ENCODE data around the gene DGKD. TPM values are rescaled to one million over a fixed set of nuclear protein-coding genes. Genes with fewer than 3 reads are reported as not detected.

Gene DGKD
- total and polyA plus RNA-seq, 5 experiments from 2014 or later, result 29.3 to 315 (median 44.5) TPM

DNA sequence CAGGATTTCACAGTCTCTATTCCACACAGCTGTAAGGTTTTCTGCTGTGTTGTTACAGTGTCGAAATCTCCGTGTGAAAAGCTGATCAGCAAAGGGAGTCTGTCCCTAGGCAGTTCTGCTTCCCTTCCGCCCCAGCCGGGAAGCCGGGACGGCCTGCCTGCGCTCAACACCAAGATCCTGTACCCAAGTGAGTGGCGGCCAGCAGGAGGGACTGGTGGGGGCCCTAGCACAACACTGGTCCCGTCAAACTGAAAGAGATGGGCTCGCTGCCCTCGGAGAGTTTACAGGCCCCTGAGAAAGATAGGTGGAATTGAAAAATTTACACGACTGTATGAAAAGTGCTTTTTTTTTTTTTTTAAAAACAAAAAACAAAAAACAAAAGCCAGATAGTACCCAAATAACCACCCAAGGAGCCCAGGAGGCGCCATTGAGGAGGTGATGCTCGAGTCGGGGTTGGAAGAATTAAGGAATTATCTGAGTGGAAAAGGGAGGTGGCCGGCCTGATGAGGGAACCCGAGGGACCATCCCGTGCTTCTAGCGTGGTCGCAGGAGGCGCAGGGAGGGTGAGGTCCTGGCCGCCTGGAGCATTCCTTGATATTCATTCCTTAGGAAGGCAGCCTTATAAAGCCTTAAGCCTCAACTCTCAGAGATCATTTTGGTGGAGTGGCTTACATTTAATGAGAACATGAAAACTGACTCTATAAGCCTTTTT is 96.7 kb downstream of the DGKD start:
- Mint-ChIP-seq H3K27me3 (no peaks in the 10 kb centered on the region), H3K36me3 (peaks cover 0 to 84% (median 29%) of the 10 kb centered on the region in 3 donors), H3K9me3 (no peaks in the 10 kb centered on the region), H3K4me1 (peaks cover 0 to 11% (median 7%) of the 10 kb centered on the region in 4 donors), H3K4me3 (no peak overlapping the region), H3K27ac (peak overlapping the region in 5 of 10 donors; percentile 15 to 56 (median 24))
- POLR2A ChIA-PET, result no interaction called here
- peak in 1 of 10 donors; percentile 9 for DNase-seq
- no peak for ATAC-seq

DNA sequence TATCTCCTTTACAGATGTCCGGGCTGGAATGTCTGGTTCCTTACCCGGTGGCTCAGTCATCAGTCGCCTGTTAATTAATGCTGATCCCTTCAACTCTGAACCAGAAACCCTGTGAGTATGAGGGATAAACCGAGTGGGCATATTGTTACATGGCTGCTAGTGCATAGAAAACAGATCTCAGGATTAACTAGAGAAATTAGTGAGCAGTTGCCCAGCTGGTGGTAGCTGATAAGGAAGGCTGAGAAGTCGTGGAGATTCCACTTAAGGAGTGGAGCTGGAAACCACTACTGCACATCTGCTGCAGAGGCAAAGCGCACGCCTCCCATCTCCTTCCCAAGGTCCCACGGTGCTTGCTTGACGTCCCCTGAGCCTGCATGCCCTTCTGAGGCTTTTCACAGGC is 97.7 kb downstream of the DGKD start:
- Mint-ChIP-seq H3K27me3 (no peaks in the 10 kb centered on the region), H3K4me1 (peaks cover 0 to 11% (median 7%) of the 10 kb centered on the region in 4 donors), H3K9me3 (no peaks in the 10 kb centered on the region), H3K36me3 (peaks cover 0 to 86% (median 28%) of the 10 kb centered on the region in 3 donors), H3K4me3 (no peak overlapping the region), H3K27ac (peak overlapping the region in 7 of 10 donors; percentile 33 to 86 (median 60))
- ATAC-seq, result no peak
- POLR2A ChIA-PET, result no interaction called here
- DNase-seq, result no peak

DNA sequence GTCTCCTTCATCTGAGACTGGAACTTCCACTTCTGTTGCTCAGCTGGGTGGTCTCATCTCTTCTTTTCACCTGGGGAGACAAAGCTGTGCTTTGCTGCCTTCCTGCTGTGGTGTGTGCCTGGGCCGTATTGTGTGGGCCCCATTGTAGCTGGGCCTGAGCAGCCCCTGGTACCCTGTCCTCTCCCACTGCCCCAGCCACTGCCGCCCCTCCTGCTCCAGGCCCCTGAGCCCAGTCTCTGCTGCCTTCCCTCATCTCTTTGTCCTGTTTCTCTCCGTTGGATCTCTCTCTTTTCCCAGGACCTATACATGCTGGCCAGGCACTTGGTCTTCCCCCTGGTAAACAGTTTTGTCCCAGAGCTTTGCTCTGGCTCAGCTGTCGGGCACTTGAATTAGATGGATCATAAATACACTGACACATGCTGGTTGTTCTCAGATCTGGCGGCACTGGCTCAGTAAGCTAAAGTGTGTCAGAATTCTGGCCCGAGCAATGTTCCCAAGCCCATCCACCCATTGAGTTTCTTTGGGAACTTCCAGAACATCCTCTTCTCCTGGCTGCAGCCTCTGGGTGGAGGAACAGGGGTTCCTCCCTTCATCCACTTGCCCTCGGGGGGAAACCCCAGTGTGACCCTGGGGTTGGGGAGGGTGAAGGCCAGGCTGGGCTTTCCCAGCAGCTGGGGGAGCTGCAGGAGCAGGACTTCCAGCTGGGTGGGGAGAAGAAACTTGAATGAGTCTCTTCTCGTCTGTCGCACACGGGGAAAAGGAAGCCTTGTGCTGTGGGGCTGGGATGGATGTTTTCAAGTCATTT is 99.0 kb downstream of the DGKD start:
- POLR2A ChIA-PET, result no interaction called here
- peaks cover 0 to 11% (median 6%) of the 10 kb centered on the region in 4 donors for H3K4me1 Mint-ChIP-seq
- ATAC-seq, result no peak
- peaks cover 0 to 91% (median 27%) of the 10 kb centered on the region in 3 donors for H3K36me3 Mint-ChIP-seq
- no peaks in the 10 kb centered on the region for H3K27me3 Mint-ChIP-seq
- H3K9me3 Mint-ChIP-seq, result no peaks in the 10 kb centered on the region
- H3K27ac Mint-ChIP-seq, result peak overlapping the region in 7 of 10 donors; percentile 18 to 76 (median 56)
- H3K4me3 Mint-ChIP-seq, result no peak overlapping the region
- DNase-seq, result peak in 1 of 10 donors; percentile 24

DNA sequence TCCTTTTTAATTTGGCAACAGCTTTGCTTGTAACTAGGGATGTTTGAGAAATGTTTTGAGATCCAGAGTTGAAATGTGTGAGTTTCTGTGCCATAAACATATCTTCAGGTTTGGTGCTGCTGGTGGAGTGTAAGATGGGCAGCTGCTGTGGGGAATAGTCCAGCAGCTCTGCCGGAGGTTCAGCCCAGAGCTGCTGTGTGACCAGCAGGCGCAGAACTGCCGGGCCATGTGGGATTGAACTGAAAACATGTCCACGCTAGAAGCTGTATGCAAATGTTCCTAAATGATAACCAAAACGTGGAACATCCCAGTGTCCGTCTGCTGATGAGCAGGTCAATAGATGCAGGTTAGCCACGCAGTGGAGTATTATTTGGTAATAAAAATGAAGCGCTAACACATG is 99.6 kb downstream of the DGKD start:
- H3K4me1 Mint-ChIP-seq, result peaks cover 0 to 11% (median 5%) of the 10 kb centered on the region in 4 donors
- POLR2A ChIA-PET, result no interaction called here
- no peaks in the 10 kb centered on the region for H3K27me3 Mint-ChIP-seq
- DNase-seq (peak in 1 of 10 donors; percentile 34), ATAC-seq (no peak)
- H3K36me3 Mint-ChIP-seq, result peaks cover 0 to 90% (median 25%) of the 10 kb centered on the region in 3 donors
- no peak overlapping the region for H3K4me3 Mint-ChIP-seq
- no peaks in the 10 kb centered on the region for H3K9me3 Mint-ChIP-seq
- H3K27ac Mint-ChIP-seq, result peak overlapping the region in 5 of 10 donors; percentile 14 to 71 (median 53)

DNA sequence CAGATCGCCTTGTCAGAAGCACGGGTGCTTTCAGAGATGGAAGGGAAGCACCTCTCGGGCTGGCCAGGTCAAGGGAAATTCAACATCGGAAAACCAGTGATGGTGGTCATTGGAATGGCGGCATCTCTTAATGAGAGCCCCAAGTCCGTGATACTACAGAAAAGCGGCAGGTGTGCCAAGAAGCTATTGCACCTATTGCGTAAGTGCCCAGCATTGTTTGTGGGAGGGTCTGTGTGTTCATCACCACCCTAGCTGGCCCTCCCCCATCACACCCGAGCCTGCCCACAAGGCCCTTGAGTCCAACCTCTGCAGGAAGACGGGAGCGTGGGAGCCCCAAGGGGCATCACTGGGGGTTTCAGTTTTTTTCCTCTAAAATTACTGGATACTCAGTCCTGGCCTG is 100.7 kb downstream of the DGKD start:
- DNase-seq (peak in 1 of 10 donors; percentile 37), ATAC-seq (no peak)
- H3K4me1 Mint-ChIP-seq, result peaks cover 0 to 11% (median 5%) of the 10 kb centered on the region in 4 donors
- H3K9me3 Mint-ChIP-seq, result no peaks in the 10 kb centered on the region
- no peak overlapping the region for H3K4me3 Mint-ChIP-seq
- no peak overlapping the region for H3K27ac Mint-ChIP-seq
- no peaks in the 10 kb centered on the region for H3K27me3 Mint-ChIP-seq
- H3K36me3 Mint-ChIP-seq, result peaks cover 0 to 90% (median 25%) of the 10 kb centered on the region in 3 donors
- POLR2A ChIA-PET, result interaction anchor here (1.3 kb wide), 1 partner anchor 36 kb away, joined by 3 read pairs; no protein-coding TSS in a partner anchor

DNA sequence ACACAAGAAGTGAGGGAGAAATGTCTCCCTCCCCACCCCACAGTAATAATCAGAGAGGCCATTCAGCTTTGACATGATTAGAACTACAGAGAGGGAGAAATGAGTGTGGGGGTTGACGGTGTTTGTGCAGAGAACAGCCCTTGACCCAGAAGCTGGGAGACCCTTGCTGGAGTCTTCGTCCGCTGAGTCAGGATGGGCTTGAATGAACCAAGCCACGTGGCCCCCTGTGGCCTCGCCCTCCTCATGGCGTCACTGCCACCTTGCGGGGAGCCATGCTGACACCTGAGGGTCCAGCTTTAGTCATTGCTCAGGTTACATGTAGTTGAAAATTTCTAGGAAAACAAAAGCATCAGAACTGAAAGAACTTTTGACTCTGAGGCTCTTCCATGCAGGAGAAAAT is 101.2 kb downstream of the DGKD start:
- no peaks in the 10 kb centered on the region for H3K27me3 Mint-ChIP-seq
- H3K27ac Mint-ChIP-seq, result peak overlapping the region in 2 of 10 donors; percentile 18 to 84
- no peaks in the 10 kb centered on the region for H3K9me3 Mint-ChIP-seq
- POLR2A ChIA-PET, result interaction anchor here (1.3 kb wide), 1 partner anchor 36 kb away, joined by 3 read pairs; no protein-coding TSS in a partner anchor
- peaks cover 0 to 93% (median 25%) of the 10 kb centered on the region in 3 donors for H3K36me3 Mint-ChIP-seq
- ATAC-seq, result no peak
- peaks cover 0 to 11% (median 5%) of the 10 kb centered on the region in 4 donors for H3K4me1 Mint-ChIP-seq
- no peak overlapping the region for H3K4me3 Mint-ChIP-seq
- peak in 1 of 10 donors; percentile 21 for DNase-seq

DNA sequence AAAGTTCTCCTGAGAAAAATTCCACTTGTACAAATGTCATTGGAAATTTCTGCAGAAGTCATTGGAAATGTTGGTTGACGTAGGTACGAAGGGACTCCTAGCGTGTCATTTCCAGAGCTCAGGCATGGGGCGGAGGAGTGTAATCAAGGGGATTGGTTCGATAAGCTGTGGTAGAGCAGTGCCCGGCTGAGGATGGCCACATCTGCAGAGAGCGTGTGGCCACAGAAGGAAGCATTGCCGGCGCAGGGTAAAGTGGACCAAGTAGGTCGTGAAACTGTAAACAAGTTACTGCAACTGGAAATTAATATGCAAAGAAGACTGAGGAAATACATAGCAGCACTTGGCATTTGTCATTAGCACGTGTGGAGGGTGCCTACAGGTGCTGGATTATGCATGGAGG is 101.8 kb downstream of the DGKD start:
- peaks cover 0 to 11% (median 5%) of the 10 kb centered on the region in 4 donors for H3K4me1 Mint-ChIP-seq
- no peaks in the 10 kb centered on the region for H3K27me3 Mint-ChIP-seq
- H3K36me3 Mint-ChIP-seq, result peaks cover 0 to 95% (median 25%) of the 10 kb centered on the region in 3 donors
- POLR2A ChIA-PET, result no interaction called here
- DNase-seq (peak in 1 of 10 donors; percentile 8), ATAC-seq (no peak)
- H3K9me3 Mint-ChIP-seq, result no peaks in the 10 kb centered on the region
- H3K27ac Mint-ChIP-seq, result peak overlapping the region in 3 of 10 donors; percentile 53 to 84 (median 81)
- no peak overlapping the region for H3K4me3 Mint-ChIP-seq

DNA sequence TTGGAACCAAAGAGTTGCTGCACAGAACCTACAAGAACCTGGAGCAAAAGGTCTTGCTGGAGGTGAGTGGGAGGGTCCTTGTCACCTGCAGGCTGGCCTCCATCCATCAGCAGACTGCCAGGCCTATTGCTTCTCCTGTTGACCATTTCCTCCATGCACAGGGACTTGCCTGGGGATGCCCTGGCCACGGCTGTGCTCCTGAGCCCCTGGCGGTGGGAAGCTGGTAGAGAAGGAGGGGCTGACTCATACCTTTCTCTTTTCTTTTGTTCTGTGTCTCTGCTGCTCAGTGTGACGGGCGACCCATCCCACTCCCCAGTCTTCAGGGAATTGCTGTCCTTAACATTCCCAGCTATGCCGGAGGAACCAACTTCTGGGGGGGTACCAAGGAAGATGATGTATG is 102.6 kb downstream of the DGKD start:
- Mint-ChIP-seq H3K9me3 (no peaks in the 10 kb centered on the region), H3K27ac (peak overlapping the region in 4 of 10 donors; percentile 38 to 78 (median 62)), H3K36me3 (peaks cover 0 to 95% (median 23%) of the 10 kb centered on the region in 3 donors), H3K27me3 (no peaks in the 10 kb centered on the region), H3K4me1 (peaks cover 0 to 11% (median 5%) of the 10 kb centered on the region in 4 donors), H3K4me3 (no peak overlapping the region)
- ATAC-seq (no peak), DNase-seq (no peak)
- POLR2A ChIA-PET, result interaction anchor here (1.0 kb wide), 1 partner anchor 49 kb away, joined by 3 read pairs; no protein-coding TSS in a partner anchor

DNA sequence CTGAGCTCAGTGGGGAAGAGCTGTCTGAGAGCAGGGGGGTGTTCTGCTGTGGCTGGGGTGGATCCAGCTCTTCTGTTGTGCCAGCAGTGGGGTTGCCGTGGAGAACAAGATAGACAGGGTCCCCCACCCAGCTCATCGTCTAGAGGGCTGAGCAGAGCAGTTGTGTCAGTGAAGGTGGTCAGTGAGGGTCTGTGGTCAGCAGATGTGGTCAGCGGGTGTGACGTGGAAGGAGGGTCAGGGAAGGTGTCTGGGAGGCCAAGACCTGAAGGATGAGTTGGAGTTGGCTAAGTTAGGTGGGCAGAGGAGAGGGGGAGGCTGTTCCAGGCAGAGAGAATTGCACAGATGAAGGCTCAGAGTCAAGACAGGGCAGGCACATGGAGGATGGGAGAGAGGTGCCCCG is 103.1 kb downstream of the DGKD start:
- Mint-ChIP-seq H3K9me3 (no peaks in the 10 kb centered on the region), H3K36me3 (peaks cover 0 to 95% (median 23%) of the 10 kb centered on the region in 3 donors), H3K27ac (peak overlapping the region in 8 of 10 donors; percentile 38 to 93 (median 77)), H3K4me1 (peaks cover 0 to 8% (median 4%) of the 10 kb centered on the region in 4 donors), H3K27me3 (no peaks in the 10 kb centered on the region), H3K4me3 (no peak overlapping the region)
- POLR2A ChIA-PET, result interaction anchor here (1.0 to 1.1 kb wide), 2 partner anchors 50 to 63 kb away, joined by 3 to 5 read pairs; no protein-coding TSS in a partner anchor
- DNase-seq, result no peak
- ATAC-seq, result no peak

DNA sequence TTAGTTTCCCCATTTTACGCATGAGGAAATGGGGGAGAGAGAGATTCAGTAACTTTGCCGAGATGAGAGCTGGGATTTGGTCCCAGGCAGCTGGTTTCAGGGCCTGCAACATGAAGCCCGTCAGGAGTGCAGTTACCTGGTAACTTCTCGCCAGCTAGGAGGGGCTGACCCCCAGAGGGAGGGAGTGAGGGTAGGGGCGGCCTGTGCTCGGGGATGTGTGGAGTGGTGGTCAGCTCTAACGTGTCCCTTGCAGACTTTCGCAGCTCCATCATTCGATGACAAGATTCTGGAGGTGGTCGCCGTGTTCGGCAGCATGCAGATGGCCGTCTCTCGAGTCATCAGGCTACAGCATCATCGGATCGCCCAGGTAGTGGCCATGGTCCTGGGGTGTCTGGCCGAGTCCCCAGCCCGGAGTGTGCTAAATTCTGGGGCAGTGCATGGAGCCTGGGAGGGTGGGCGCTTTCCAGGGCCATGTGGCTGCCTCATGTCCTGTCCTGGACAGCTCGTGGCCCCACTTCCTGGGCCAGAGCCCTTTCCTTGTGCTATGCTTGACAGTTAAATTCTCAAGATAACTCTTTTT is 103.8 kb downstream of the DGKD start:
- ATAC-seq, result no peak
- Mint-ChIP-seq H3K4me1 (peaks cover 0 to 5% (median 3%) of the 10 kb centered on the region in 4 donors), H3K4me3 (no peak overlapping the region), H3K27ac (peak overlapping the region in 2 of 10 donors; percentile 20 to 53), H3K36me3 (peaks cover 0 to 96% (median 26%) of the 10 kb centered on the region in 3 donors), H3K9me3 (no peaks in the 10 kb centered on the region), H3K27me3 (no peaks in the 10 kb centered on the region)
- POLR2A ChIA-PET, result interaction anchor here (1.0 to 1.1 kb wide), 2 partner anchors 50 to 64 kb away, joined by 3 to 5 read pairs; no protein-coding TSS in a partner anchor
- no peak for DNase-seq

DNA sequence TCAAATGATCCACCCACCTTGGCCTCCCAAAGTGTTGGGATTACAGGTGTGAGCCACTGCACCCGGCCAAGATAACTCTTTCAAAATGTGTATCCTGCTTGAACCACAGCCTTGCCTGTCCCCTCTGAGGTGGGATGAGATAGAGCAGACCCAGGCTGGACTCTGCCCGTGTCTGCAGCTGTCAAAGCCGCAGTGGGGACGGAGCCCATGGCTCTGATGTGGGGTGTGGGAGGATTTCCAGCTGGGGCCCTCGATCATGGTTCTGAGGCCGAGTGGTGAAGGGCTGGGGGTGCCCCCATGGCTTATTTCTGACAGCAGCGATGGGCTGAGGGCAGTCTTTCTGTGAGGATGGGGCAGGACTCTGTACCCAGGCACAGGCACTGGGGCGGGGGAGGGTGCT is 104.5 kb downstream of the DGKD start:
- H3K4me1 Mint-ChIP-seq, result peaks cover 0 to 5% (median 1%) of the 10 kb centered on the region in 4 donors
- peaks cover 4 to 94% (median 27%) of the 10 kb centered on the region in 3 donors for H3K36me3 Mint-ChIP-seq
- DNase-seq, result no peak
- H3K27ac Mint-ChIP-seq, result peak overlapping the region in 1 of 10 donors; percentile 11
- no peak overlapping the region for H3K4me3 Mint-ChIP-seq
- no peaks in the 10 kb centered on the region for H3K9me3 Mint-ChIP-seq
- ATAC-seq, result no peak
- POLR2A ChIA-PET, result no interaction called here
- no peaks in the 10 kb centered on the region for H3K27me3 Mint-ChIP-seq

DNA sequence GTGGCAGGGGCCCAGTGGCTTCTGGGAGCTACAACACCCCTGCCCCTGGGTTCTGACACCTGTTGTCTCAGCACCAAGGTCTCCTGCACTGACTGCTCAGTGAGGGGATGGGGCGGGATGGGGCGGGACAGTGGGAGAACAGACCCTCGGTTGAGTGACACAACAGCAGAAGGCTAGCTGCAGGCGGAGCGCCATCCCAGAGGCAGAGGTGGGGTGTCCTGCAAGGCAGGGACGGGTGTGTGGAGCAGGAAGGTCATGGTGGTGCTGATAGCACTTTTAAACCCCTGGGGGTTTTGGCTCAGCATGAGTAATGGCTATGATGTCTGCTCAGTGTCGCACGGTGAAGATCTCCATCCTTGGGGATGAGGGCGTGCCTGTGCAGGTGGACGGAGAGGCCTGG is 105.1 kb downstream of the DGKD start:
- Mint-ChIP-seq H3K4me3 (no peak overlapping the region), H3K27ac (peak overlapping the region in 1 of 10 donors; percentile 15), H3K9me3 (no peaks in the 10 kb centered on the region), H3K36me3 (peaks cover 4 to 94% (median 29%) of the 10 kb centered on the region in 3 donors), H3K27me3 (no peaks in the 10 kb centered on the region), H3K4me1 (peaks cover 0 to 5% (median 1%) of the 10 kb centered on the region in 4 donors)
- ATAC-seq (no peak), DNase-seq (no peak)
- POLR2A ChIA-PET, result no interaction called here

All from naive thymus-derived CD8-positive, alpha-beta T cell (primary cell).